OCI-LY7 (cell line): ENCODE results near the gene CLK4.

Source experiments
- CTCF ChIP-seq: fragments of 200-600 bp; sonication (generic); conservative IDR thresholded peaks from 2 replicates; pipeline ENCODE4 v1.5.1; 2014; ENCODE audit warnings: mild to moderate bottlenecking, antibody characterized with exemption, low read length, moderate library complexity, mixed read lengths
- EZH2phosphoT487 ChIP-seq: fragments of 200-600 bp; sonication (generic); IDR thresholded peaks from 2 replicates; pipeline ENCODE4 v1.6.1; 2018; ENCODE audit warnings: low read depth, borderline replicate concordance, mild to moderate bottlenecking, mixed run types, antibody characterized with exemption, low read length, moderate library complexity, mixed read lengths

GRCh38 chr5:178650214-178650613 is 23.4 kb upstream of the CLK4 start:
- TF ChIP-seq CTCF, result no peak
- TF ChIP-seq EZH2phosphoT487, result no peak
